HG02571 (cell line): Measurements from ENCODE around the gene GMDS.

Source experiments
- ATAC-seq: cut with Tn5 transposase; IDR thresholded peaks from one replicate; pipeline ENCODE4 v1.9.1; 2021; ENCODE audit warnings: mild to moderate bottlenecking, moderate library complexity; ENCODE audit not compliant: unreplicated experiment

GMDS gene

DNA sequence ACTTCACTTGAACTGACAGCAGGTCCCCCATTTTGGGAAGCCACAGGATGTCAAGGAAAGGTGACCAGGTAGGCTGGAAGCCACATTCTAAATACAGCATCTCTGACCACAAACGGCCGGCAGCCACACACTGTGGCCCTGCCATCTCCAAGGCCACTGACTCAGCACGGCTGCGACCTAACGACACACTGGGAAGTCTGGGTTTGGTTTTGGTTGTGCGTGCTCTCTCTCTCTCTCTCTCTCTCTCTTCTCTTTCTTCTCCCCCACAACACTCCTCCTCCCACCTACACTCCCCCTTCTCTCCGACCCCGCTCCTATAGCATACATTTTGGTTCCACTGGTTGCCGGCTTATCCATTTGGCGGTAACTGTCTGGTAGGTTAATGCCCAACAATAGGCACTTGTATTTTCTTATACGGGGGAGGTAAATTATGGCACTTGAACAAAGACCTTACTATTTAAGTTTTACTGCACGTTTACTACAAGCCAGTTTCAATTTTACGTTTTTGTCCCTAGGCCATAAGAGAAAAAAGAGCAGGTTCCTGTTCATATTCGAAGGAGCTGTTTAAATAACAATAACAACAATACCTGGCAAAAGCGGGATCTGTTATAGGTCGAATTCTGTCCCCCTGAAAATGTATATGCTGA, 103.6 kb downstream of the GMDS start:
- no peak for ATAC-seq

DNA sequence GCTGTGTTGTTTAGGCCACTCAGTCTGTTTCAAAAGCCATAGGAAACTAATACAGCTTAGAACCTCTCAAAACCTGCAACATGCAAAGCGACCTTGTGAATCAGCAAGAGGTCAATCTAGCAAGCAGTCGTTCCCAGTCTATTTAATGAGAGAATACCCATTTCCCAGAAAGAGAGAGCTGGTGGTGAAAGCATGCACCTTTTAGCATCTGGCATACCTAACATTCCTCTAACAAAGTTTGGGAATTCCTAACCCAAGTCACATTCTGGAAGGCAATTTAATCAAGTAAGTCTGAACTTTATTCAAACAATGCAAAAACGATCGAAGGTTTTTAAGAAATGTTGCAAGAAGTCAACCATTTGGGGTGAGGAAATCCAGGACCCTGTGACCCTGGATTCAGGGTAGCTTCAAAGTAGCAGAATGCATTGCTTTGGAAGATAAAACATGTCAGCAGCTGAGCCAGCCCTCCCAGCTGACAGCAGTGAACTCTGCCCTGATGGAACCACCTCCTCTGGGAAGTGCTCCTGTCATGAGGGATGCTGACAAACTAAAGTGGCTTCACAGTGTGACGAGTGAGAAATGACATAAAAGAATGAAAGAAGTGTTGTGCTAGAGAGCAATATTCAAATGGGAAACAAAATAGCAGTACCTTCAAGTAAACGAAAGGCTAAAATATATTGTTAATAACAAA, 104.8 kb downstream of the GMDS start:
- ATAC-seq = no peak

DNA sequence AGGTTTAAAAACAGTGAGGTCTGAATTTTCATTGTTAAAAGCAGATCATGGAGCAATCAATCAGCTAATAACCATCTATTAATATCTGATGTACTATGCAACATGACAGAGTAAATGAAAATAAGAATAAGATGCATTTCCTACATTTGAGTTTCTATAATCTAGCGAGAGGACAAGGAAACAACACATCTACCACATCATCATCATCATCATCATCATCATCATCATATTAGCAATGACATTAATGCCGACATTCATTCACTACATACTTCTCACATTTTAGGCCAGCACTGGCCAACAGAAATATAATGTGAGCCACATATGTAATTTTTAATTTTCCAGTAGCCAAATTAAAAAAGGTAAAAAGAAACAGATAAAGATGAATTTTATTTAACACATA, 110.0 kb downstream of the GMDS start:
- no peak for ATAC-seq

DNA sequence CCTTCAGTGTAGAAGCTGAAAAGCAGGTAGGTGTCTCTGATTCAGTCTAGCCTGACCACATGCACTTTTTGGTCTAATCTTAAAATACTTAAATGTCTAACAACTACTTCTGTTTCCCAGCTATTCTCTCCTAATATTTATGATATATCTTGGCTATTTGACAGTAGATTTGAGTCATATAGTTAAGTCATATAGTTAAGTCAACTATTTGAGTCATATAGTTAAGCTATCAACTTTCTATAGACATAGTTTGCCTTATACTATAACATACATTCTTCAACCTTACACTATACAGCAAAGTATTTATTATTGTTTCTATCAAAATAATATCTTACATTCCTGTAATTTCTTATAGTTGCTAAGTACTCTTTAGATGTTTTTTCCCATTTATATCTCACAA, 110.9 kb downstream of the GMDS start:
- ATAC-seq = no peak

DNA sequence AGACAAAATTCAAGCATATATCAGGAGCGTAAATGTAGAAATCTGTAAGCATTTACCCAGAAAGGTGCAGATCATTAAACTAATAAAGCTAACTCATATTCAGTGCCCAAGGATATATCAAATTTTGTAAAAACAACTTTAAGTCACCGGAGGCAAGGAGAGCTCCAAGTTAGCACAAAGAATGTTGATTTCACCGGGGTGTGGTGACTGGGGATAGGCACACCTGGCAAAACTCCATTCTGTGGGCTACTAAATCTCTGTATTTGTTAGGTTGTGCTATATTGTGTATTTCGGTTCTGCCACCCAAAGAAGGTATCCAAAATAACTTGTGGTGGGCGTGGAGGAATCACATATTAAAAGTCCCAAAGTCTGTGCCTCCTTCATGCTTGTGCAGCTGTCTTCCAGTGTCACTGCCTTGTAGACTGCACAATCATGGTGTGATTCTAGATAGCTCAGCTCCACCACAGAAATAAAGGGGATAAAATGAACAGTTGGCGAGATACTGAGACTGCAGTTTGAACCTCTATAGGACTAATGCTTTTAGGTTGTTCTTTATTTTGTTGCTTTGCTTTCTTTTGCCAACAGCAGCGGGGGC, 111.6 kb downstream of the GMDS start:
- no peak for ATAC-seq

DNA sequence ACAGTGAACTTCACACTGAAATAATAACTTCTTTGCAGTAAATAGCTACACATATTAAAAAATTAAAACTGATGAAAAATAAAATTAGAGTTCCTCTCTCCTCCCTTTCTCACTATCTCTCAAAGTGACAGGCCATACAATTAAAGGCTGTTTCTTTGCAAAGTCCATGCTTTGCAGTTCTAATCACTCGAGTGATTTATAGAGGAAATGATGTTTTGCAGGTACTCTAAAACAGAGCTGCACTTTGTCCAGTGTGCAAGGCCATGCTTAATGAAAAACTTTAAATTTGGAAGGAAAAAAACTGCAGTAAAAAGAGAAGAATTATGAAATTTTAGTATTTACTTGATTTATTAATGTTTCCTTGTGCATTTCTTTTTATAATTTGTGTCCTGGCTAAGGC, 112.5 kb downstream of the GMDS start:
- ATAC-seq = no peak

DNA sequence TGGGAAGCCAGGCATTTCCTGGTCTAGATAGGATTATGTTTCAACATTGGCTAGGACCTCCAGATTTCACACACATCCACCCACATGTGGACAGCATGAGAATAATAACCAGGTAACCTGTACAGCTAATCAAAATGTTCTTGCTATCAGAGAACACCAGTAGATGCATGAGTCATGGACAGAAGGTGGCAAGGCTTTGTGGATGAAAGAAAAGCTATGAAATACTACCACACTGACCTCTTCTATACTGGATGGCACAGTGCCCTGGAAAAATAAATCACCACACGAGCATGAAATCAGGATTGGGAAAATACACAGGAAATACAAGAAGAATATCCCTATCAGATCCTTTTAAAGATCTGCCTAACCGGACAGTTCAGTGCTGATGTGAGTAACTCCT, 113.0 kb downstream of the GMDS start:
- no peak for ATAC-seq

DNA sequence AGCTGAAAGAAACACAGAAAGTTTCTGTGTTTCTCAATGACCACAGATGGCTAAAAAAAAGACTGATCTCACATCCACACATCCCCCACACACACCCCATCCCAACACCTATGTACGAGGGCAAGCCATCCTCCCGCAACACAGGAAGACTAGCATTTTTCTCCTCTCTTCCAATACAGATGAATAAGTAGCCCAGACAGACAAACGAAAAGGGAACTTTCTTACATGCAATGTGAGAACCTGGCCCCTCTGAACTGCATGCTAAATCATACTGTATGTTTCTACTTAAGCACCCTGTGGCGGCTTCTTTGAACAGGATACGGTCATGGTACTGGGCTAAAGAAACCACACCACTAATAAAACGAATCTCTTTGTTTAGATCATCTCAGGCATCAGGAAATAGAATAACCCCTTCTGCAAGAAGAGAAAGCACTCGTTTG, 116.2 kb downstream of the GMDS start:
- ATAC-seq = no peak

DNA sequence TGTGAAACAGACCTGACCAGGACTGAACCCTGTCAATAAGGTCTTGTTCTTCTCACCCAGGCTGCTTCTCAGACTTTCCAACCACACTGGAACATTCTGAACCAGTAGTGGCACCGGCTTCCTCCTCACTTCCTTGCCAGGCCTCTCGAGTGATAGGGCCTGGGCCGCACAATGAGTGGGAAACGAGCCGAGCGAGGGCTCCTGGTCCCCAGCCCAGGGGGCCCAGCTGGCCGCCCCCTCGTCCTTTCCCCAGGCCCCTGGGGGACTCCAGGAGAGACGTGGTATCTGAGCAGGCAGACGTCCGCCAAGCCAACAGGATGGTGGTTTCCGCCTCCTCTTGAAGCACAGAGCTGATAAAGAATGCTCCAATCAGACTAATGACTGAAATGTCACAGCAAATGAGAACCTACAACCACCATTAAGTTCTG, 117.9 kb downstream of the GMDS start:
- peak; percentile 61 for ATAC-seq

DNA sequence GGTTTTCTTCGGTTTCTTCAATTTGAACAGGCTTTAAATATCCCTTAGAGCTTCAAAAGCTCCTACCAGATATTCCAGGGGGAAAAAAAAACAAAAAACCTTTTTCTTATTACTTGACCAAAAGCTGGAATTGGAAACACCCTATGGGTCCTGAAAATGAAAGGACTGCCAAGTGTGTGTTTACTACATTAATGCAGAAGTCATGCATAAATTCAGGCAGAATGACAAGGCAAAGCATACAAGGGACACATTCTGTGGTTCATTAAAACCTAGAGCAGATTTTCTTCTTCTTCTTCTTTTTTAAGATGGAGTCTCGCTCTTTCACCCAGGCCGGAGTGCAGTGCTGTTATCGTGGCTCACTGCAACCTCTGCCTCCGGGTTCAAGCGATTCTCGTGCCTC, 119.1 kb downstream of the GMDS start:
- no peak for ATAC-seq

DNA sequence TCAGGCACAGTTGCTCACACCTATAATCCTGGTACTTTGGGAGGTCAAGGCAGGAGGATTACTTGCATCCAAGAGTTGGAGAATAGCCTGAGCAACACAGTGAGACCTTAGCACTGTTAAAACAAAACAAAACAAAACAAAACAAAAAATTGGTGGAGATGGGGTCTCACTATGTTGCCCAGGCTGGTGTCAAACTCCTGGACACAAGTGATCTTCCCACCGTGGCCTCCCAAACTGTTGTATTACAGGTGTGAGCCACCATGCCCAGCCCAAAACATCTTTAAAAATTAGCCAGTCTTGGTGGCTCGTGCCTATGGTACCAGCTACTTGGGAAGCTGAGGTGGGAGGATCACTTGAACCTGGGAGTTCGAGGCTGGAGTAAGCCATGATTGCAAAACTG, 120.2 kb downstream of the GMDS start:
- ATAC-seq = no peak

DNA sequence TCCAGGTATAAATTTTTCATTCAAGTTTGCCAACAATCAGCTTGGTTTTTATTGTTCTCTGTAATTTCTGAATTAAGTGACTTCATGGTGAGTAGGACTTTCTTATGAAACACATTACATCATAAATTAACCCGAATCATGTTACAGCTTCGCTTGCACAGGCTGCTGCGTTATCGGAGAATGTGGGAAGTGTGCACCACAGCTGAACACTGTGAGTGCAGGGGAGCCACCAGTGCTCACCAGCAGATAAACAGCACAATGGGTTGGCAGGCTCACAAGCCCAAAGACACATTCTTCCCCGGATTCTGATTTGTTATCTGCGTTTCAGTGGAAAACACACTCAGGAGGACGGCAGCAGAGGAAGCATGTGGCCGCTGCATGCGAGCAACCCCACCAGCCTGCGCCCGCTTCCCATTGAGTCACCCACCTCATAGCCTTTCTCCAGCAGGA, 121.1 kb downstream of the GMDS start:
- ATAC-seq = no peak

DNA sequence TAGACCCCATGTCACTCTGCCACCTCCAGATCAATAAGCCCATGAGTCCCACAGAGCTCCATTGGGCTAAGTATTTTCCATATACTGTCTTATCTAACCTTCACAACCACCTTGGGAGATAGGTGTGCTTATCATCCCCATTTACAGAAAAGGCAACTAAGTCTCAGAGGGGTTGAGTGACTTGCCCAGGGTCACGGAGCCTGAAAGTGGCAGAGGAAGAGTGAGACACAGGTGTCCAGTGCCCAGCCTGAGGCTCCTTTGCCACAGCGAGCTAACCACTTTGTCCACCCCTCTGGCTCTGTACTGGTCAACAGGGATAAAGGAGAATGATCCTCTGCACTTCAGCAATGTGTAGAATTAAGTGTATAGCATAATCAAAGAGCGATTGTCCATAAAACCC, 124.5 kb downstream of the GMDS start:
- no peak for ATAC-seq

DNA sequence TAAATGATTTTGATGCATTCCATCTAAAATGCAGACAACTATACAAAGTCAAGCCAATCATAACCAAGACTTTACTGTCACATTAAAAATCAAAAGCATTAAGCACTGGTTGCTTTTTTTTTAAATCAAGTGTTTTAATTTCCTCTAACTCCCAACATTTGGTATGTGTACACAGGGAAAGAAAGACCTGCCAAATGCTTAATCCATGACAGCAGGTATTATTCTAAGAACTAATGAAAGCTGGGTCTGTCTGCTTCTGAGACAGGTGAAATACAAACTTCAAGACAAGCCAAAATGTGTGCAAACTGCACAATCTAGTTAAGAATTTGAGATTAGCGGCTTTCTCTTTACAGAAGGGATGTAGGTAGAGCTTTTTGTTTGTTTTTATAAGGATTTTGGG, 126.1 kb downstream of the GMDS start:
- no peak for ATAC-seq

DNA sequence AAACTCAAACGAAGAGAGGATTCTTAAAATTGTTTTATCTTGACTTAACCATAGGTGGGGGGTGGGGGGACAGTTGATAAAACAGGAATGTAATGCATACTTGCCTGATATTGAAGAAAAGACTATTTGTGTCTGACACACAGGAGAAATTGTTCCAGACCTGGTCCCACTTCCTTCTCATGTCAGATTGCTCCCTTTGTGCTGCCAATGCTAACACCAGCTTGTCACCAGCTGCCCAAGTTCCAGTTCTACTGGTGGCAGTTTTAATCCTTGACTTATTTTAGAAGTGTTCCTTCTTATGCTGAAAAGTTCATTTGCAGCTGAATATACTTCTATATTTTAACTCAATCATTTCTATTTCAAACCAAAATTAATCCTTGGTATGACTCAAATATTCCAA, 127.3 kb downstream of the GMDS start:
- ATAC-seq = no peak

DNA sequence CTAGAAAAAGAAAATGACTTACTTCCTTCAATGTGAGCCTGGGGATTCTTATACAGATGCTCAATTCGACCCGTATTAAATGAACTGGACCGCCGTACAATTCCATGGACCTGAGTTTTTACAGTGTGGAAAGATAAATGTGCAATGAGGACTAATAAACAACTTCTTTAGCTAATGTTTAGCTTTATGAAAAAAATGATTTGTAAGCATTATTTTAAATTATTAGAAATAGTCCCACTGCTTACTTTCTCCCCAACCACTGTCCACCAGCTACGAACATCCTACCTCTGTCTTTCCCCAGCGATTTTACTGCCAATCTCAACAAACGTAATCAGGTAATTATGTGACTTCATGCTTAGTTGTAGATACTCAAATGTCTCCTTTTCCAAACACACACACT, 128.0 kb downstream of the GMDS start:
- no peak for ATAC-seq

DNA sequence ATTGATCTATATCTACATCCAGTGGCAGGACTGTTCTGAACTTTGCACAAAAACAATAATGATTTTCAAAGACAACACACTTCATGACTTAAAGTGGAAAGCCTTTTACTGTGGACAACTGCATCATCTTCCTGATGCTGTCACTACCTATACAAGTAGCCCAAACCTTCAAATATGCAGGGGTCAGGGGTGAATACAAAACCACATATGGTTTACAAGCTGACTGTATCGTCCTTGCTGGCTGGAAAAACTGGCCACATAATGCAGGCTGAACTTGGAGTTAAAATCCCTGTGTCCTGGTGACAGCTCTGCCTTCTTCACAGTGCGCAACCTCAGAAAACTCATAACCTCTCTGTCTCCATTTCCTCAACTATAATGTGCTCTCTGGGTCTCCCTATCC, 128.9 kb downstream of the GMDS start:
- no peak for ATAC-seq

DNA sequence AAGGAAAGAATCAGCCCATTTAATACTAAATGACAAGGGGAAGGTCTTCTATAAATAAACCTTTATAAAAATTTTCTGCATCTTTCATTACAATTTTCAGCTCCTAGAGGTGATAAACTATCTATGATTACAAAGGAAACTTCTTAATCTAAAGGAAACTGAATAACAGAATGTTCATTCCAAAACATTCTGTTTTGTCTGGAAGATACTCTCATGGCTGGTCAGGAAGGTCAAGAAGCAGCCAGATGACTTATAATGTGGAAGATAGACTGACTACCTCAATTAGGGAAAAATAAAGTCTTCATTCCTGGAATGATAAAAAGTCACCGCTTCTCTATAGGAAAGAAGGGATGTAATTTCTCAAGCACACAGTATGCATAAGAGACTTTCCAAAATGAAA, 131.3 kb downstream of the GMDS start:
- ATAC-seq = no peak

DNA sequence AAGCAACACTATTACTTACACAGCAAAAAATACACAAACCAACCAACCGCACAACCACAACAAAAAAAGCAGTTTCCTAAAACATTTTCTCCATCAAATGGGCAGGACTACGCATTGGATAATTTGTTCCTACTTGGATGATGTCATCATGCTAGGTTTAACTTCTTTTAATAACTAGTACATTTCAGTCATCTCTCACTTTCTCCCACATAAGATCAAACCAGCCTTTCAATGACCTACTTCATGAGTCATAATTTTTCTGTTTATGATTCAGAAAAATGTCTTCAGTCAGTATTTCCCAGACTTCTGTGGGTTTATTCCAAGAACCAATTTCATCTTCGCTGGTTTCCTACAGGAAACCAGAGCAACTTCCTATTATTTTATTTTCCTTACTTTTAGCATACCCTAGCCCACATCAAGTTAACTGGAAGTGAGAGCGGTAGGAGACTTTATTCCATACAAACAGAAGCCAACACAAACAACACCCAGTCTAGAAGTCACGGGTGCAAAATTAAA, 134.2 kb downstream of the GMDS start:
- no peak for ATAC-seq

DNA sequence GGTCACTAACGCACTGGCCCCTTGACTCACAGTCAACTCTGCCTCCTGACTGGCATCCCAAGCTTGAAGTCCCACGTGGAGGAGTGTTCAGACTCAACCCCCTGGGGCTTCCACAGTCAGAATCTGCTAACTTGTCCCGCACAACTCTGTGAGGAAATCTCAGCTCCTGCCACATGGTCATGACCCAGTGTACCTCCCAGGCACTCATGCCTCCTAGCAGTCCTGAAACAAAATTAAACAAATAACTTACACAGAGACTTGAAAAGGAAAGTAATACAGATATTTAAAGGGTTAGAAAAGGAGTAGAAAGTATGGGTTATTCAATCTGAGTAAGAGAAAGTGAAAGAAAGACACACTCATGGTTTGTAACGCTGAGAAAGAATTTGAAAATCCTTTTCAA, 134.9 kb downstream of the GMDS start:
- no peak for ATAC-seq

DNA sequence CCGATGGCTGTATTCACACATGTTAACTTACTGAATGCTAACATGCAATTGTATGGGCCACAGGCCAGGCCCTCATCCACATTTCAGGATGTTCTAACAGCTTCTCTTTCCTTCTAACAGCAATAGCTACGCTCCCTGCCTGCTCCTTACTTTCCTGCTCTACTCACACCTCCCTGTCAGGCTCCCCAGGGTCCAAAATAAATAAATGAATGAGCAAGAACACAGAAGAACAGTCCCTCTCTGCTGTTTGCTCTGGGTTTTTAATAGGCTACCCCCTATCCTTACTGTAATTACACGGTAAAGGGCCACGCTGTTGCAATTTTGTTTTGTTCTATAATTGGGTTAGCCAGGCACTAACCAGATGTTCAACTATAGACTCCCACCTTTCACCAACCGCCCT, 135.6 kb downstream of the GMDS start:
- no peak for ATAC-seq

DNA sequence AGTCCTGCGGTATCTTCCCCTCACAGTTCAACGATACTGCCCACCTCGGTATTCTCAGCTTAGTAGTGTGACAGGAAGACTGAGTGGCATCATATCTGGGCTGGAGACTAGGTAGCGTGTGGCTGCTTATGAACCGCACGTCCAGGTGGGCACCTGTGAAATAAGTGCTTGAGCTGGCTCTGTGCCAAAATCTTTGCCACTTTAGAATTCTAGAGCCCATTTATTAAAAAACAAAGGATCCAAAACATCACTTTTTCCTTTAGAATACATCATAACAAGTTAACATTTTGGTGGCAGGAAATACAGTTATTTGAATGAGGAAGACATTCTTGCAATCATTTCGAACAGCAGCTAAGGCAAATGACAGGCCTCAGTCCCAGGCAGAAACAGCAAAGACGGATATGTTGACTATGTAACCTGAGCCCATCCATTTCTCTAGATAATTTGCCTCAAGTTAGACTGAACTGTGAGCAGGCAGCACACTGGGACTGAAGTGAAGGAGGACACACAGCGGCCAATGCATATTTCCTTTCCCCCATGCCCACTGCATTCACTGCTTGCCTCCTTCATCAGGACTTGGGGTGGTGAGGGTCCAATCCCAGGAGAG, 136.6 kb downstream of the GMDS start:
- ATAC-seq = no peak
